Spleen (tissue), 7 donors: ENCODE measurements around the gene HDAC8.

ENCODE experiments used
- POLR2AphosphoS5 ChIP-seq, 3 donors: sonication (generic); formaldehyde crosslinking; IDR thresholded peaks; one replicate each; pipeline ENCODE4 v1.5.1; 2017; ENCODE audit warnings: antibody characterized with exemption in 3 of 3
- TF ChIP-seq, protein P1 (sequence below), 11 experiments: fragments of 200-600 bp in 7 of 11; fragments of 450-650 bp in 4 of 11; sonication (generic) in 4 of 11; IDR thresholded peaks in 8 of 11; conservative IDR thresholded peaks in 3 of 11; 1 replicate in 7 of 11; 2 replicates in 4 of 11; pipeline versions ENCODE4 v1.4.0 to v1.8.0; 2016 to 2021; ENCODE audit warnings: antibody characterized with exemption in 11 of 11, inconsistent platforms in 4 of 11, mild to moderate bottlenecking in 1 of 11
- donor health status: DM: no; HTN: no; CAD: no; lungs with moderate emphysema.
- donor health status: DM: no; HTN: no; CAD: no.
- donor health status: DM: no; HTN: no; CAD: no.

DNA sequence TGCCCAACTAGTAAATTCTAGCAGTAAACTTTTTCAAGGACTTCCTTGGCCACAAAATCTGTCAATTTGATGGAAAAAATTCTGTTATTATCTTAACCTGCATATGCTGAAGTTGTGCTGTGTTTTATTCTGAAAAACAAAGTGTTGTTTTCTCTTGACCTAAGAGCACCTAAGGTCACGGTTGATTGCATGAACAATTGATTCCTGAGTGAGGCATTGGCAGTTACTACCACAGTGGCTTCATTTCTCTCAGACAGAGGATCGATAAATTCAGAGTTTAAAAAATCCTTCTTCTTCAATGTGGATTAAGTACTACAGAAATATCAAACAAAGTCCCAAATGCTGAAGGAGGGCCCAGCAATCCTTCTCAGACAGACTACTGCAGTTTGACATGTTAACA is 6.2 kb downstream of the HDAC8 start:
- TF ChIP-seq, protein P1, sequence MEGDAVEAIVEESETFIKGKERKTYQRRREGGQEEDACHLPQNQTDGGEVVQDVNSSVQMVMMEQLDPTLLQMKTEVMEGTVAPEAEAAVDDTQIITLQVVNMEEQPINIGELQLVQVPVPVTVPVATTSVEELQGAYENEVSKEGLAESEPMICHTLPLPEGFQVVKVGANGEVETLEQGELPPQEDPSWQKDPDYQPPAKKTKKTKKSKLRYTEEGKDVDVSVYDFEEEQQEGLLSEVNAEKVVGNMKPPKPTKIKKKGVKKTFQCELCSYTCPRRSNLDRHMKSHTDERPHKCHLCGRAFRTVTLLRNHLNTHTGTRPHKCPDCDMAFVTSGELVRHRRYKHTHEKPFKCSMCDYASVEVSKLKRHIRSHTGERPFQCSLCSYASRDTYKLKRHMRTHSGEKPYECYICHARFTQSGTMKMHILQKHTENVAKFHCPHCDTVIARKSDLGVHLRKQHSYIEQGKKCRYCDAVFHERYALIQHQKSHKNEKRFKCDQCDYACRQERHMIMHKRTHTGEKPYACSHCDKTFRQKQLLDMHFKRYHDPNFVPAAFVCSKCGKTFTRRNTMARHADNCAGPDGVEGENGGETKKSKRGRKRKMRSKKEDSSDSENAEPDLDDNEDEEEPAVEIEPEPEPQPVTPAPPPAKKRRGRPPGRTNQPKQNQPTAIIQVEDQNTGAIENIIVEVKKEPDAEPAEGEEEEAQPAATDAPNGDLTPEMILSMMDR (IDR thresholded peaks at IDR 0.05 in 8 of 11, conservative IDR thresholded peaks at IDR 0.05 in 3 of 11): no peak
- no peak for TF ChIP-seq POLR2AphosphoS5 (IDR thresholded peaks at IDR 0.05)
